HCT116 (cell line): ENCODE results near the gene FAM181B. TPM values are rescaled to one million over a fixed set of nuclear protein-coding genes. Genes with fewer than 3 reads are reported as not detected.

Source experiments
- ATAC-seq: fragments of 200-7000 bp; cut with Tn5 transposase; 2 replicates; pipeline ENCODE4 v1.9.1; 2020; ENCODE audit warnings: mild to moderate bottlenecking, moderate library complexity
- BruUV-seq: library from RNA; stranded (reverse); fragments of 400-500 nt; replicated peaks from 2 replicates; lab custom pipeline; 2021; lab: Mats Ljungman, UMichigan
- CTCF ChIA-PET: fragments of 300-600 bp; sonication (Branson Sonifier 250); formaldehyde crosslinking; loops from one replicate; lab custom pipeline; 2021; ENCODE audit warnings: antibody characterized with exemption; lab: Charles Lee
- POLR2A ChIA-PET: fragments of 300-600, 350-600 bp; sonication (Branson Sonifier 250); formaldehyde crosslinking; loops from one replicate; lab custom pipeline; 2021; ENCODE audit warnings: antibody characterized with exemption; lab: Charles Lee
- RAD21 ChIA-PET, 2 experiments: fragments of 300-600 bp; sonication (Branson Sonifier 250); formaldehyde crosslinking; loops; one replicate each; lab custom pipeline; 2023; ENCODE audit warnings: low total read pairs in 2 of 2; ENCODE audit not compliant: uncharacterized antibody in 2 of 2, unreplicated experiment in 2 of 2, low non-redundant PET in 1 of 2; lab: Charles Lee
- DNase-seq: peaks from one replicate; pipeline ENCODE4 v3.0.0-alpha.2; 2010; ENCODE audit warnings: low read depth, low spot score
- H2AFZ ChIP-seq: fragments of 200-600 bp; shearing (Covaris generic), sonication (generic); 2 replicates; pipeline ENCODE4 v1.6.1; 2017; ENCODE audit warnings: low read depth, mixed run types, mixed read lengths, antibody characterized with exemption, low read length; ENCODE audit not compliant: poor library complexity, severe bottlenecking
- H3K27ac ChIP-seq: 2 replicates; pipeline ENCODE4 v1.5.1; 2012; ENCODE audit warnings: low read depth, low read length
- H3K27me3 ChIP-seq: fragments of 200-600 bp; sonication (generic); 2 replicates; pipeline ENCODE4 v1.6.1; 2016; ENCODE audit warnings: mixed run types, low read length, mixed read lengths; ENCODE audit not compliant: insufficient read depth
- H3K36me3 ChIP-seq, 2 experiments: fragments of 200-500 bp in 1 of 2; fragments of 200-600 bp in 1 of 2; sonication (Bioruptor generic) in 1 of 2; sonication (generic) in 1 of 2; 2 replicates each; pipeline versions ENCODE4 v1.5.1 to v1.6.1; 2014 to 2016; ENCODE audit warnings: low read length in 2 of 2, inconsistent platforms in 1 of 2, mixed read lengths in 1 of 2, mixed run types in 1 of 2; ENCODE audit not compliant: insufficient read depth in 2 of 2, control insufficient read depth in 1 of 2
- H3K4me1 ChIP-seq, 2 experiments: fragments of 200-600 bp in 1 of 2; sonication (generic) in 1 of 2; 2 replicates each; pipeline versions ENCODE4 v1.5.1 to v1.6.1; 2012 to 2017; ENCODE audit warnings: low read length in 2 of 2, inconsistent platforms in 1 of 2, mild to moderate bottlenecking in 1 of 2, mixed read lengths in 1 of 2, mixed run types in 1 of 2, moderate library complexity in 1 of 2; ENCODE audit not compliant: insufficient read depth in 2 of 2, control insufficient read depth in 1 of 2
- H3K4me2 ChIP-seq: fragments of 200-600 bp; sonication (generic); 2 replicates; pipeline ENCODE4 v1.6.1; 2017; ENCODE audit warnings: mixed run types, low read length, mixed read lengths
- H3K4me3 ChIP-seq, 2 experiments: fragments of 200-600 bp in 1 of 2; sonication (generic) in 1 of 2; replicated peaks in 1 of 2; 2 replicates each; pipeline ENCODE4 v1.5.1; 2011 to 2016; ENCODE audit warnings: low read length in 2 of 2, control low read depth in 1 of 2, low read depth in 1 of 2, mild to moderate bottlenecking in 1 of 2, mixed read lengths in 1 of 2, mixed run types in 1 of 2
- H3K79me2 ChIP-seq: fragments of 200-600 bp; sonication (generic); 2 replicates; pipeline ENCODE4 v1.6.1; 2017; ENCODE audit warnings: mild to moderate bottlenecking, mixed run types, low read length, moderate library complexity, mixed read lengths; ENCODE audit not compliant: insufficient read depth
- H3K9ac ChIP-seq: fragments of 200-600 bp; sonication (generic); 2 replicates; pipeline ENCODE4 v1.6.1; 2016; ENCODE audit warnings: low read length, mixed read lengths
- H3K9me2 ChIP-seq: fragments of 200-600 bp; sonication (generic), shearing (Covaris generic); 2 replicates; pipeline ENCODE4 v1.6.1; 2017; ENCODE audit warnings: mixed run types, mild to moderate bottlenecking, moderate library complexity; ENCODE audit not compliant: insufficient read depth
- H3K9me3 ChIP-seq, 2 experiments: fragments of 200-500 bp in 1 of 2; fragments of 200-600 bp in 1 of 2; sonication (Bioruptor generic) in 1 of 2; sonication (generic) in 1 of 2; 2 replicates each; pipeline ENCODE4 v1.6.1; 2014 to 2017; ENCODE audit warnings: low read length in 2 of 2, mixed read lengths in 2 of 2, inconsistent platforms in 1 of 2, low read depth in 1 of 2, mild to moderate bottlenecking in 1 of 2, mixed run types in 1 of 2, moderate library complexity in 1 of 2; ENCODE audit not compliant: control insufficient read depth in 1 of 2, insufficient read depth in 1 of 2
- H4K20me1 ChIP-seq: fragments of 200-600 bp; sonication (generic), shearing (Covaris generic); 2 replicates; pipeline ENCODE4 v1.6.1; 2017; ENCODE audit warnings: mixed run types, mild to moderate bottlenecking, moderate library complexity; ENCODE audit not compliant: insufficient read depth
- EGR1 ChIP-seq: IDR thresholded peaks from 2 replicates; pipeline ENCODE4 v1.6.1; 2012; ENCODE audit warnings: low read depth
- ELF1 ChIP-seq: IDR thresholded peaks from 2 replicates; pipeline ENCODE4 v1.6.1; 2012; ENCODE audit warnings: low read depth, borderline replicate concordance
- EZH2phosphoT487 ChIP-seq: fragments of 200-600 bp; IDR thresholded peaks from 2 replicates; pipeline ENCODE4 v1.6.1; 2018; ENCODE audit warnings: antibody characterized with exemption, borderline replicate concordance
- JUND ChIP-seq: IDR thresholded peaks from 2 replicates; pipeline ENCODE4 v1.6.1; 2012
- POLR2AphosphoS5 ChIP-seq: IDR thresholded peaks from 2 replicates; pipeline ENCODE4 v1.6.1; 2011; ENCODE audit warnings: mild to moderate bottlenecking, low read depth, low read length, moderate library complexity
- RAD21 ChIP-seq: IDR thresholded peaks from 2 replicates; pipeline ENCODE4 v1.6.1; 2012; ENCODE audit warnings: low read depth, mild to moderate bottlenecking
- REST ChIP-seq: IDR thresholded peaks from 2 replicates; pipeline ENCODE4 v1.6.1; 2012; ENCODE audit warnings: low read depth
- SP1 ChIP-seq: IDR thresholded peaks from 2 replicates; pipeline ENCODE4 v1.6.1; 2012; ENCODE audit warnings: low read depth
- SRF ChIP-seq: IDR thresholded peaks from 2 replicates; pipeline ENCODE4 v1.6.1; 2012; ENCODE audit warnings: low read depth
- TCF7L2 ChIP-seq: IDR thresholded peaks from 2 replicates; pipeline ENCODE4 v1.7.0; 2011; ENCODE audit warnings: borderline replicate concordance, inconsistent platforms; ENCODE audit not compliant: insufficient read depth, insufficient read length; ENCODE audit errors: extremely low read depth
- YY1 ChIP-seq: IDR thresholded peaks from 2 replicates; pipeline ENCODE4 v1.6.1; 2011; ENCODE audit warnings: low read length, low read depth, moderate library complexity, mild to moderate bottlenecking; ENCODE audit not compliant: insufficient replicate concordance; ENCODE audit errors: extremely low read depth
- ZNF274 ChIP-seq: fragments of 200-500 bp; sonication (Bioruptor generic); IDR thresholded peaks from 2 replicates; pipeline ENCODE4 v1.6.1; 2014; ENCODE audit warnings: mild to moderate bottlenecking, low read depth, low read length, inconsistent platforms
- intact Hi-C: fragments of 100-400 bp; cut with micrococcal nuclease; formaldehyde crosslinking; loops from 2 replicates; pipeline ENCODE4 v1.10.0; 2022
- total RNA-seq: library from RNA; stranded (reverse); gene quantifications from one replicate; pipeline ENCODE4 v1.2.1, GENCODE V29; 2021; ENCODE audit not compliant: unreplicated experiment
- TF ChIP-seq, protein P1 (sequence below): IDR thresholded peaks from 2 replicates; pipeline ENCODE4 v1.6.1; 2012

The FAM181B gene
- total RNA-seq, 1 experiment from 2014 or later: not detected

DNA sequence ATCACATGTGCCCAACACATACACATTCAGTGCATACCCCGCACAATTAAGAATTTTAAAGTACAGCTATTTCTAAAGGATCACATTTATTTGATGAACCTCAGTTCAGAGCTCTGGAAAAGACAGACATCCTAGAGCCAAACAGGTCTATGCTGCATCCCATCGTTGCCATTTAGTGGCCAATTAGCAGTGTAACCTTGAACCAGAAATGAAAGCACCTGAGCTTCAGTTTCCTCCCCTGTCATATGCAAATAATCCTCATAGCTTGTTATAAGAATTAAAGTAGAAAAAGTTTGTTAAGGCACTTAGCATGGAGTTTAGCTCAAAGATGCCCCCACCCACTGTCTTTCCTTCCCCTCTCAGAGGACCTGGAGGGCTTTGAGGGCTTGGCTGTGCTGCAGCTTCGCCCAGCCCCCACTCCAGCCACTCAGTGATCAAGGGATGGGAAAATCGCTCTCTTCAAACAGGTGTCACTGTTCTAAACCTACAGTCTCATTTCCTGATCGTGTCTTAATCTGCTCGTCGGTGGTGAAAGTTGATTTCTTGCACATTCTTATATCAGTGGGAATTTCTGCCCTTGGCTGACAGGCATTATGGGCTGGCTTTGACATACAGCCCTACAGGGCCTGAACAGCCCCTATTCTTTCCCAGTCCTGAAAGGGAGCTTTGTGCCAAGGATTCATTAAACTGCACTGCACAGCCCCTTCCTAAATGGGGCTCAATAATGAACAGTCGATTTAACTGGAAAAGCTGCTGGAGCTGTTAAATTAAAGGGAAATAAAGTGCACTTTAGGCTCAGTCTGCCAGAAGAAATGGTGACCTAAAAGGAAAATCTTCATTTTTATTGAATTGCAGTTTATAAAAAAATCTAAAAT, 23.3 kb upstream of the FAM181B start:
- CTCF ChIA-PET: interaction anchor here (1.7 kb wide), 1 partner anchor 19 kb away, joined by 3 read pairs; no protein-coding TSS in a partner anchor
- no peak for TF ChIP-seq YY1
- no peak for TF ChIP-seq REST
- no peak for TF ChIP-seq SRF
- TF ChIP-seq, protein P1, sequence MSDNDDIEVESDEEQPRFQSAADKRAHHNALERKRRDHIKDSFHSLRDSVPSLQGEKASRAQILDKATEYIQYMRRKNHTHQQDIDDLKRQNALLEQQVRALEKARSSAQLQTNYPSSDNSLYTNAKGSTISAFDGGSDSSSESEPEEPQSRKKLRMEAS: no peak
- no peak for TF ChIP-seq ZNF274
- no peak for TF ChIP-seq RAD21
- TF ChIP-seq SP1: no peak
- no peak for TF ChIP-seq EZH2phosphoT487
- TF ChIP-seq POLR2AphosphoS5: no peak
- no peak for TF ChIP-seq TCF7L2
- TF ChIP-seq JUND: no peak
- no peak for TF ChIP-seq EGR1
- no peak for TF ChIP-seq ELF1
- TF ChIP-seq, all 23 proteins: peak for 0
- H3K9me3 ChIP-seq: no peaks in the 10 kb centered on the region
- no peaks in the 10 kb centered on the region for H3K36me3 ChIP-seq
- DNase-seq (no peak), ATAC-seq (no peak)
- no peak overlapping the region for H3K27ac ChIP-seq
- no peaks in the 10 kb centered on the region for H3K79me2 ChIP-seq
- no peaks in the 10 kb centered on the region for H4K20me1 ChIP-seq
- no peaks in the 10 kb centered on the region for H3K9me2 ChIP-seq
- no peaks in the 10 kb centered on the region for H3K4me1 ChIP-seq
- H3K4me2 ChIP-seq: no peak overlapping the region
- BruUV-seq: no TSS peak
- H2AFZ ChIP-seq: no peak overlapping the region
- H3K4me3 ChIP-seq: no peak overlapping the region
- ChIA-PET POLR2A (no interaction called here), RAD21 (no interaction called here)
- H3K27me3 ChIP-seq: peaks cover 74% of the 10 kb centered on the region
- intact Hi-C loops: no loop called here
- H3K9ac ChIP-seq: no peak overlapping the region
